GM12878 (cell line): ENCODE results near the gene CATSPER3. TPM values are rescaled to one million over a fixed set of nuclear protein-coding genes. Genes with fewer than 3 reads are reported as not detected.

ENCODE experiments used
- ATAC-seq: fragments of 200-7000 bp; cut with Tn5 transposase; 3 replicates; pipeline ENCODE4 v1.9.1; 2020; ENCODE audit warnings: mild to moderate bottlenecking, moderate library complexity
- BruUV-seq: library from RNA; stranded (reverse); fragments of 400-500 nt; replicated peaks from 2 replicates; lab custom pipeline; 2021; lab: Mats Ljungman, UMichigan
- CTCF ChIA-PET: fragments of 300-600 bp; sonication (Branson Sonifier 250); formaldehyde crosslinking; extraction: SDS; loops from one replicate; lab custom pipeline; 2021; ENCODE audit warnings: inconsistent platforms; lab: Yijun Ruan, JAX
- POLR2A ChIA-PET: fragments of 350-600 bp; formaldehyde crosslinking; extraction: SDS; loops from one replicate; lab custom pipeline; 2021; ENCODE audit warnings: inconsistent platforms; lab: Charles Lee
- RAD21 ChIA-PET: fragments of 300-600 bp; sonication (Branson Sonifier 250); formaldehyde crosslinking; loops from one replicate; lab custom pipeline; 2023; ENCODE audit warnings: antibody characterized with exemption; ENCODE audit not compliant: unreplicated experiment; lab: Charles Lee
- SMC1A ChIA-PET: fragments of 300-600 bp; sonication (Branson Sonifier 250); formaldehyde crosslinking; loops from one replicate; lab custom pipeline; 2023; ENCODE audit not compliant: unreplicated experiment, uncharacterized antibody; lab: Charles Lee
- DNase-seq: peaks from one replicate; pipeline ENCODE4 v3.0.0-alpha.2; 2011; ENCODE audit warnings: low read depth, low spot score
- FAIRE-seq: peaks from 3 replicates; lab custom pipeline; 2011; peaks lifted over from hg19 to GRCh38; lab: Jason Lieb, UNC
- H2AFZ ChIP-seq: 2 replicates; pipeline ENCODE4 v1.6.0; 2011; ENCODE audit warnings: low read depth, low read length, control low read depth; ENCODE audit not compliant: control insufficient read depth
- H3K27ac ChIP-seq: 2 replicates; pipeline ENCODE4 v1.5.1; 2011; ENCODE audit warnings: control low read depth; ENCODE audit not compliant: control insufficient read depth, insufficient read depth
- H3K27me3 ChIP-seq, 2 experiments: replicated peaks in 1 of 2; 2 replicates each; pipeline versions ENCODE4 v1.6.0 to v1.6.1; 2011; ENCODE audit warnings: low read length in 1 of 2; ENCODE audit not compliant: control insufficient read depth in 2 of 2, insufficient read depth in 2 of 2
- H3K36me3 ChIP-seq, 2 experiments: 2 replicates each; pipeline ENCODE4 v1.5.1; 2011; ENCODE audit warnings: low read length in 1 of 2; ENCODE audit not compliant: control insufficient read depth in 2 of 2, insufficient read depth in 2 of 2
- H3K4me1 ChIP-seq: 2 replicates; pipeline ENCODE4 v1.6.1; 2011; ENCODE audit warnings: mild to moderate bottlenecking, low read length, moderate library complexity, mixed read lengths; ENCODE audit not compliant: control insufficient read depth, insufficient read depth
- H3K4me2 ChIP-seq: 2 replicates; pipeline ENCODE4 v1.6.0; 2011; ENCODE audit warnings: control low read depth; ENCODE audit not compliant: control insufficient read depth, insufficient read depth
- H3K4me3 ChIP-seq: fragments of 200-600 bp; sonication (generic); 2 replicates; pipeline ENCODE4 v1.5.1; 2016
- H3K79me2 ChIP-seq: 2 replicates; pipeline ENCODE4 v1.6.0; 2011; ENCODE audit warnings: low read length; ENCODE audit not compliant: control insufficient read depth, insufficient read depth
- H3K9ac ChIP-seq: 2 replicates; pipeline ENCODE4 v1.8.0; 2011; ENCODE audit warnings: low read length, control low read depth, mixed read lengths; ENCODE audit not compliant: control insufficient read depth, insufficient read depth
- H3K9me3 ChIP-seq: replicated peaks from 3 replicates; pipeline ENCODE4 v1.5.1; 2011; ENCODE audit warnings: mild to moderate bottlenecking, low read length; ENCODE audit not compliant: control insufficient read depth, insufficient read depth
- H4K20me1 ChIP-seq: 2 replicates; pipeline ENCODE4 v1.6.0; 2011; ENCODE audit not compliant: control insufficient read depth, insufficient read depth
- EZH2 ChIP-seq: IDR thresholded peaks from 2 replicates; pipeline ENCODE4 v1.6.1; 2012; ENCODE audit warnings: low read depth, mild to moderate bottlenecking, control low read depth, inconsistent platforms, low read length, borderline replicate concordance; ENCODE audit not compliant: control insufficient read depth
- WGBS: methylation state at CpG from one replicate; pipeline ENCODE4 v1.1.6; 2016; ENCODE audit warnings: low lambda C conversion rate; ENCODE audit not compliant: insufficient replicate concordance, insufficient coverage; ENCODE audit errors: missing lambda C conversion rate; 5-methylcytosine and 5-hydroxymethylcytosine counted together
- in situ Hi-C: fragments of 300-500 bp; cut with MboI; formaldehyde crosslinking; loops from 9 replicates; pipeline ENCODE4 v1.14.3; 2018; ENCODE audit warnings: mixed read lengths
- intact Hi-C: fragments of 100-400 bp; cut with micrococcal nuclease; formaldehyde crosslinking; loops from one replicate; pipeline ENCODE4 v1.14.2; 2022; ENCODE audit not compliant: unreplicated experiment
- polyA plus RNA-seq, 11 experiments: library from polyadenylated mRNA; depleted of rRNA in 4 of 11; unstranded in 6 of 11; stranded (reverse) in 5 of 11; fragments of >200 nt; fragmentation: Nextera tagmentation in 4 of 11; fragmentation: Illumina TruSeq in 1 of 11; extraction: Ambion mirVana in 4 of 11; extraction: Trizol in 1 of 11; gene quantifications; 1 replicate in 1 of 11; 2 replicates in 10 of 11; pipeline versions ENCODE4 v1.2.1 to v1.2.3, GENCODE V29; 2011 to 2016; ENCODE audit warnings: inconsistent platforms in 2 of 11, missing spikeins in 2 of 11, low read depth in 1 of 11
- total RNA-seq, 4 experiments: library from RNA; depleted of rRNA in 3 of 4; stranded (reverse); fragments of >200 nt in 3 of 4; fragmentation: Illumina TruSeq in 1 of 4; extraction: Trizol in 1 of 4; gene quantifications; 2 replicates each; pipeline versions ENCODE4 v1.2.1 to v1.2.3, GENCODE V29; 2013 to 2021
- TF ChIP-seq, protein P1 (sequence below): fragments of 450-650 bp; IDR thresholded peaks from 2 replicates; pipeline ENCODE4 v1.6.1; 2018; ENCODE audit warnings: borderline replicate concordance, mild to moderate bottlenecking; ENCODE audit not compliant: partially characterized antibody

Gene CATSPER3
- total and polyA plus RNA-seq, 10 of the 15 experiments (the other 5 are each of a cell fraction or from before 2014, with no cell fraction given), result 0.06 to 0.38 (median 0.13) TPM; not detected in 4

DNA sequence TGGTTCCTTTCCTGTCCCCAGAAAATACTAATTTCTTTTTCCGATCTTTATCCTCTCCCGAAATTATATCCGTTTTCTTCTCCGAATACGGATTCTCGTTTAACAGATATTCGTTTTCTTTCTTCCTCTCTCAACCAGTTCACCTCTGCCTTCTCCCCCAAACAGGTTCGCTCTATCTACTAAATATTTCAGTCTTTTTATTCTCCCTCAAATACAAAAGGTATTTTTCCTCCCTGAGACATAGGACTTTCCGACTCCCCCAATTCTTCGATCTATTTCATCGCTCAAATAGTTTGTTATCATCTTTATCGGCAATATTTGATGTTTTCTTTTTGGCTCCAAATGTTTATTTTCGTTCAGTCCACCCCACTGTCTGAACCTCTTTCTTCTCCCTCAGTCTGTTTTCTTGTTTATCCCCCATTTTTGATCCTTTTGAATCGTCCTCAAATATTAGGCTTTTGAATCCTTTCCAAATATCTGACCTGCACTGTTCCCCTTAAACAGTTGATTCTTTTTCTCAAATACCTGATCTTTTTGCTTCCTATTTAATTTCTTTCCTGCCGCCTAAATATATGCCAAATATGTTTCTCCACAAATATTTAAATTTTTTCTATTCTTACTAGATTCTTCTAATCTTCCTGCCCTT is 61.9 kb downstream of the CATSPER3 start:
- no peak for FAIRE-seq
- DNase-seq, result no peak
- ChIA-PET RAD21 (no interaction called here), POLR2A (no interaction called here), SMC1A (no interaction called here), CTCF (no interaction called here)
- TF ChIP-seq, protein P1, sequence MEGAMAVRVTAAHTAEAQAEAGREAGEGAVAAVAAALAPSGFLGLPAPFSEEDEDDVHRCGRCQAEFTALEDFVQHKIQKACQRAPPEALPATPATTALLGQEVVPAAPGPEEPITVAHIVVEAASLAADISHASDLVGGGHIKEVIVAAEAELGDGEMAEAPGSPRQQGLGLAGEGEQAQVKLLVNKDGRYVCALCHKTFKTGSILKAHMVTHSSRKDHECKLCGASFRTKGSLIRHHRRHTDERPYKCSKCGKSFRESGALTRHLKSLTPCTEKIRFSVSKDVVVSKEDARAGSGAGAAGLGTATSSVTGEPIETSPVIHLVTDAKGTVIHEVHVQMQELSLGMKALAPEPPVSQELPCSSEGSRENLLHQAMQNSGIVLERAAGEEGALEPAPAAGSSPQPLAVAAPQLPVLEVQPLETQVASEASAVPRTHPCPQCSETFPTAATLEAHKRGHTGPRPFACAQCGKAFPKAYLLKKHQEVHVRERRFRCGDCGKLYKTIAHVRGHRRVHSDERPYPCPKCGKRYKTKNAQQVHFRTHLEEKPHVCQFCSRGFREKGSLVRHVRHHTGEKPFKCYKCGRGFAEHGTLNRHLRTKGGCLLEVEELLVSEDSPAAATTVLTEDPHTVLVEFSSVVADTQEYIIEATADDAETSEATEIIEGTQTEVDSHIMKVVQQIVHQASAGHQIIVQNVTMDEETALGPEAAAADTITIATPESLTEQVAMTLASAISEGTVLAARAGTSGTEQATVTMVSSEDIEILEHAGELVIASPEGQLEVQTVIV, result no peak
- TF ChIP-seq EZH2, result 0 out of 2 replicates have a peak, but pooled peaks have one; percentile 30
- Histone ChIP-seq H3K27me3 (peaks cover 22 to 27% of the 10 kb centered on the region in 2 experiments), H3K4me1 (no peaks in the 10 kb centered on the region), H3K36me3 (no peaks in the 10 kb centered on the region), H3K9ac (no peak overlapping the region), H4K20me1 (no peaks in the 10 kb centered on the region), H3K79me2 (no peaks in the 10 kb centered on the region), H3K27ac (no peak overlapping the region), H3K4me3 (no peak overlapping the region), H3K9me3 (peaks cover 6% of the 10 kb centered on the region; the same call in 2 of the 3 replicates), H2AFZ (no peak overlapping the region), H3K4me2 (no peak overlapping the region)
- intact Hi-C loops (no loop called here), in situ Hi-C loops (no loop called here)
- no peak for ATAC-seq
- 31% methylated on average over 15 of the region's 15 CpGs for WGBS
- no TSS peak for BruUV-seq
